Measurements from ENCODE around the gene HSCB. TPM values are rescaled to one million over a fixed set of nuclear protein-coding genes. Genes with fewer than 3 reads are reported as not detected.

HSCB gene
- total and polyA plus RNA-seq, 12 donors, result 7.1 to 16.8 (median 9.0) TPM

- Histone ChIP-seq H3K27ac (peak overlapping the region in 2 of 10 donors; percentile 27 to 33), H3K27me3 (no peaks in the 10 kb centered on the region), H3K4me1 (peaks cover 10 to 75% (median 47%) of the 10 kb centered on the region in 9 donors), H3K4me3 (no peak overlapping the region), H3K9me3 (no peaks in the 10 kb centered on the region), H3K36me3 (peaks cover 0 to 70% (median 33%) of the 10 kb centered on the region in 9 donors)
- intact Hi-C loops (cut with DNase I), result loop anchor here in 1 of 10 donors (5.0 kb wide), 1 partner anchor 101 kb away; no protein-coding TSS in a partner anchor
- no peak for ATAC-seq
- 60 to 66% methylated on average over 5 of the region's 5 CpGs for WGBS, 2 donors
- no peak for DNase-seq
- no peak for TF ChIP-seq CTCF (IDR thresholded peaks at IDR 0.05)
These were observed 54.4 kb downstream of the HSCB start for GRCh38 chr22:28795932-28796856.

- Histone ChIP-seq H3K4me3 (peak overlapping the region; percentile 39 to 96 (median 88)), H3K4me1 (peaks cover 14 to 75% (median 63%) of the 10 kb centered on the region in 9 donors), H3K9me3 (no peaks in the 10 kb centered on the region), H3K27me3 (no peaks in the 10 kb centered on the region), H3K27ac (peak overlapping the region; percentile 93 to 100 (median 100)), H3K36me3 (peaks cover 0 to 52% (median 33%) of the 10 kb centered on the region in 9 donors)
- ATAC-seq, result peak in 6 of 8 donors; percentile 13 to 54 (median 40)
- DNase-seq, result peak in 1 of 2 donors; percentile 35
- intact Hi-C loops (cut with DNase I), result loop anchor here in 1 of 10 donors (5.0 kb wide), 1 partner anchor 98 kb away; no protein-coding TSS in a partner anchor
- no peak for TF ChIP-seq CTCF (IDR thresholded peaks at IDR 0.05)
- WGBS, 2 donors, result 5 to 7% methylated on average over 7 of the region's 7 CpGs
These were observed 57.2 kb downstream of the HSCB start for GRCh38 chr22:28798810-28799605.

- WGBS, 2 donors, result 1% methylated on average over 31 of the region's 31 CpGs
- DNase-seq (peak; percentile 71 to 78), ATAC-seq (peak; percentile 79 to 92 (median 88))
- Histone ChIP-seq H3K36me3 (peaks cover 0 to 52% (median 27%) of the 10 kb centered on the region in 9 donors), H3K4me3 (peak overlapping the region; percentile 39 to 96 (median 88)), H3K27me3 (no peaks in the 10 kb centered on the region), H3K4me1 (peaks cover 14 to 69% (median 59%) of the 10 kb centered on the region in 9 donors), H3K27ac (peak overlapping the region; percentile 93 to 100 (median 100)), H3K9me3 (no peaks in the 10 kb centered on the region)
- TF ChIP-seq CTCF (IDR thresholded peaks at IDR 0.05), result no peak
- intact Hi-C loops (cut with DNase I), result loop anchor here in 2 of 10 donors (1.0 to 5.0 kb wide), 2 partner anchors 57 to 98 kb away; partner anchors contain the start of gene HSCB (in 1 of the 2)
These were observed 57.9 kb downstream of the HSCB start for GRCh38 chr22:28799606-28800307.

Data from heart right ventricle (tissue), 16 donors.